GM06990 (cell line): Measurements from ENCODE around the gene AKAP13.
"Not testable (repeated sequence)": the region's sequence is repeated elsewhere in the genome, so short reads cannot be mapped to it uniquely, and the experiment has no call there.

ENCODE experiments used
- DNase-seq: peaks from one replicate; pipeline ENCODE4 v3.0.0-alpha.2; 2011; ENCODE audit not compliant: insufficient read length; ENCODE audit errors: extremely low read depth
- H3K27me3 ChIP-seq: replicated peaks from 2 replicates; pipeline ENCODE4 v1.6.0; 2011; ENCODE audit warnings: low read length; ENCODE audit not compliant: control insufficient read depth, insufficient read depth
- H3K36me3 ChIP-seq: 2 replicates; pipeline ENCODE4 v1.5.1; 2011; ENCODE audit warnings: low read length; ENCODE audit not compliant: control insufficient read depth, insufficient read depth
- H3K4me3 ChIP-seq: replicated peaks from 2 replicates; pipeline ENCODE4 v1.5.1; 2011; ENCODE audit warnings: low read depth, mild to moderate bottlenecking, control low read depth, low read length
- TF ChIP-seq, protein P1 (sequence below): IDR thresholded peaks from 2 replicates; pipeline ENCODE4 v1.5.1; 2011; ENCODE audit warnings: low read length, control low read depth, mild to moderate bottlenecking, inconsistent platforms; ENCODE audit not compliant: insufficient read depth, poor library complexity, severe bottlenecking

The AKAP13 gene

GRCh38 chr15:85479071-85479647 is 98.8 kb downstream of the AKAP13 start:
- no peaks in the 10 kb centered on the region; the same call in 1 of the 2 replicates for H3K36me3 ChIP-seq
- H3K4me3 ChIP-seq: no peak overlapping the region
- H3K27me3 ChIP-seq: no peaks in the 10 kb centered on the region
- TF ChIP-seq, protein P1, sequence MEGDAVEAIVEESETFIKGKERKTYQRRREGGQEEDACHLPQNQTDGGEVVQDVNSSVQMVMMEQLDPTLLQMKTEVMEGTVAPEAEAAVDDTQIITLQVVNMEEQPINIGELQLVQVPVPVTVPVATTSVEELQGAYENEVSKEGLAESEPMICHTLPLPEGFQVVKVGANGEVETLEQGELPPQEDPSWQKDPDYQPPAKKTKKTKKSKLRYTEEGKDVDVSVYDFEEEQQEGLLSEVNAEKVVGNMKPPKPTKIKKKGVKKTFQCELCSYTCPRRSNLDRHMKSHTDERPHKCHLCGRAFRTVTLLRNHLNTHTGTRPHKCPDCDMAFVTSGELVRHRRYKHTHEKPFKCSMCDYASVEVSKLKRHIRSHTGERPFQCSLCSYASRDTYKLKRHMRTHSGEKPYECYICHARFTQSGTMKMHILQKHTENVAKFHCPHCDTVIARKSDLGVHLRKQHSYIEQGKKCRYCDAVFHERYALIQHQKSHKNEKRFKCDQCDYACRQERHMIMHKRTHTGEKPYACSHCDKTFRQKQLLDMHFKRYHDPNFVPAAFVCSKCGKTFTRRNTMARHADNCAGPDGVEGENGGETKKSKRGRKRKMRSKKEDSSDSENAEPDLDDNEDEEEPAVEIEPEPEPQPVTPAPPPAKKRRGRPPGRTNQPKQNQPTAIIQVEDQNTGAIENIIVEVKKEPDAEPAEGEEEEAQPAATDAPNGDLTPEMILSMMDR: no peak
- DNase-seq: no peak

DNA sequence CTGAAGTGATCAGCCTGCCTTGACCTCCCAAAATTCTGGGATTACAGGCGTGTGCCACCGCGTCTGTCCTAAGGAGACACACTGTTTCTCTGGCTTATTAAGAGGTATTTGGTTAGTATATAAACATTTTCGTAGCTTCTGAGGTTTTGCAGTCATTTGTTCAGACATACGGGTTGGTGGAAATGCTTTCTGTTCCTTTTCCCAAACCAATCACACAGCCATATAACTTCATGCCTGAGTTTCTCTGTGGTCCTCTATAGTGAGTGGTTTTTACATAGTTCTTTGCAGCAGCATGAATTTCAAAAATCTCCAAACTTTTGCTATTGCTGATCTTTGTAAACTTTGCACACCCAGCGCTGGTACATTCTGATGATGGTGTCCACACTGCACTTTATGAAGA is 100.5 kb downstream of the AKAP13 start:
- DNase-seq: no peak
- H3K4me3 ChIP-seq: no peak overlapping the region
- no peaks in the 10 kb centered on the region; the same call in 1 of the 2 replicates for H3K36me3 ChIP-seq
- H3K27me3 ChIP-seq: no peaks in the 10 kb centered on the region
- TF ChIP-seq, protein P1: no peak

GRCh38 chr15:85481543-85481942 is 101.1 kb downstream of the AKAP13 start:
- not testable (repeated sequence) for H3K36me3 ChIP-seq, H3K27me3 ChIP-seq, H3K4me3 ChIP-seq, DNase-seq

GRCh38 chr15:85482894-85483293 is 102.5 kb downstream of the AKAP13 start:
- H3K4me3 ChIP-seq: no peak overlapping the region
- DNase-seq: no peak
- TF ChIP-seq, protein P1: no peak
- H3K27me3 ChIP-seq: no peaks in the 10 kb centered on the region
- H3K36me3 ChIP-seq: peaks cover 1% of the 10 kb centered on the region

- H3K36me3 ChIP-seq, H3K27me3 ChIP-seq, H3K4me3 ChIP-seq, DNase-seq: not testable (repeated sequence)
These were observed 103.6 kb downstream of the AKAP13 start for GRCh38 chr15:85483955-85484354.

DNA sequence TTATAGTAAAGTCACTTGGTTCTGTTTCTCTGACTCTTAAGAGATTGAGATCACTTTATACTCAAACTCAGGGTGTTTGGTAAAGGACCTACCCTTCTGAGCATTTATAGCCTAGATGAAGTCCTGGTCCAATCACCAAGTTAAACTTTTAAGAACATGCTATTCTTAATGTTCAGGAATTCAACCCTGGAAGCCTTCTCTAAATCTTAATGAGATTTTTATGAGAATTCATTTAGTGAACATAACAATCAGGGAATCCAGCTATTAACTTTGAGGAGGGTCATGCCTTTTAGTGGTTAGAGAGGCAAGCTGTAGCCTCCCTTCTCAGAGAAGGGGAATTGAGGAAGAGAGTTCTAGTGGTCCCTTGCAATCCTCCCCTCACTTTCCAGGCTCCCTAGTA is 104.5 kb downstream of the AKAP13 start:
- H3K4me3 ChIP-seq, DNase-seq, H3K27me3 ChIP-seq, H3K36me3 ChIP-seq: not testable (repeated sequence)

DNA sequence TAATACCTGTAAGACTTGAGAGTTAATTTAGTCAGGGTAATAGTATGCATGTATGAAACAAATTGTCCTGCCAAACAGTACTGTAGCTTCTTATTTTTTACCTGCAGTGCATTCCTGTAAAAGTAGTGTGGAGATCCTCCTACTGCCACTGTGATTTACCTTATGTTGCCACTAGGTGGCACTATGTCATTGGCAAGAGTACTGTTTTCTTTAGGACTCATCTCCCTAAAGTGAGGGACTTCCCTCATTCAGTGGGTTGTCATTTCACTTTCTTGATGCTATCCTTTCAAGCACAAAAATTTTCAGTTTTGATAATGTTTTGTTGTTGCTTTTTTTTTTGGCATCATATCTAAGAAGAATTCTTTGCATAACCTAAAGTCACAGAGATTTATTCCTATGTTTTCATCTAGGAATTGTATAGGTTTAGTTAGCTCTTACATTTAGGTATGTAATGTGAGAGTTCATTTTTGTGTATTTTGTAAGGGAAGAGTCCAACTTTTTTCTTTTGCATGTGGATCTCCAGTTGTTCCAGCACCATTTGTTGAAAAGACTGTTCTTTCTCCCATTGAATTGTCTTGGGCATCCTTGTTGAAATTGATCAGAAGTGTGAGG is 105.7 kb downstream of the AKAP13 start:
- Histone ChIP-seq H3K36me3 (peaks cover 3% of the 10 kb centered on the region), H3K4me3 (no peak overlapping the region), H3K27me3 (no peaks in the 10 kb centered on the region)
- TF ChIP-seq, protein P1: peak; percentile 62
- peak; percentile 33 for DNase-seq

GRCh38 chr15:85487796-85488195 is 107.4 kb downstream of the AKAP13 start:
- H3K27me3 ChIP-seq, H3K4me3 ChIP-seq, DNase-seq, H3K36me3 ChIP-seq: not testable (repeated sequence)
